GM21381 (cell line): Measurements from ENCODE around the gene SYNGR4.

ENCODE experiments used
- ATAC-seq: cut with Tn5 transposase; IDR thresholded peaks from one replicate; pipeline ENCODE4 v1.9.1; 2021; ENCODE audit warnings: mild to moderate bottlenecking, moderate library complexity; ENCODE audit not compliant: unreplicated experiment

Gene SYNGR4

DNA sequence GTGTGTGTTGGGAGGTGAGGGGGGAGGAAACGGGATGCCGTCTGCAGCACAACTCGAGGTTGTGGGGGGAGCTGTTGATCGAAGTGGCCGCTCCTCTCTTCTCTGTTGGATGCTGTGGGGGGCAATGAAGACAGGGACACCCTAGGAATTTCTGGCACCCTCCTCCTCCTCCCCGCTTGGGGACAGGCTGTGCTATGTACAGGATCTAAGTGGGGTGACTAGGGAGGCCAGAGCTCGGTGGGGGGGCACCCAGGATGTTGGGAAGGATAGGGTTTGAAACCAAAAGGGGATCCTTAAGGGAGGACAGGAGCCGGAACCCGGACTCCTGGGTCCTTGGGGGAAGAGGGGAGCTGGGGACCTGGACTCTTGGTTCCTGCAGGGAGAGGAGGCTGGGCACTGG is 31.3 kb downstream of the SYNGR4 start:
- no peak for ATAC-seq

DNA sequence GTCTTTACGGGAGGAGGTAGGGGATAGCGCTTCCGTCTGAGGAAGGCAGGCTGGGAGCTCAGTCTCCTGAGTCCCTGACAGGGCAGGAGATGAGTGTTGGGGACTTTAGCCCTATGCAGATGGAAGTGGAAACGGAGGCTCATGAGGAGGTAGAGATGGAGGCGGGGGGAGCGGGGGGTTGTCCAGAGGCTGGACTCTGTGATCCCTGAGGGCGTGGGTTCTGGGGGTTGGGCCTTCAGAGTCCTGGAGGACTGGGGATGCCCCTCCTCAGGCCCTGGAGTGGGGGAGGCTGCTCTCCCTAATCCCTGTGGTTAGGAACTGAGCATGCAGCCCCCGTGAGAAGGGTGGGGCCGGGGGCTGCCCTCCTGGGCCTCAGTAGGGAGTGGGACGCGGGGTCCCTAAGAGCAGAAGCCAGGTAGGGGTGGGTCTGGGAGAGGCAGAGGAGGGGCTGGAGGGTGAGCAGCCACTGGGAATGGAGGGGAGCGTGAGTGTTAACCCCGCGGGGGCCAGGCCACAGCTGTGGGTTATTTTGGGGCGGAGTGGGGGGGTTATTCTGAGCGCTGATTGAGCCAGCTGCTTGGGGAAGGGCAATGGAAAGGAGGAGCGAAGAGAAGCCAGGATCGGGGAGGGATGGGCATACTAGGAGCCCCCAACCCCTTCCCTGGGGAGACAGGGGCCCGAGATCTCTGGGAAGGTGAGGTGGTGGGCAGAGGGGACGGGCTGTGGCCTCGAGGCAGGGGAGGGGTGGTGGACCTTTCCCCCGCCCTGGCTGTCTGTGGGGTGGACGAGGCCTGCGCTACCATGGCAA is 32.1 kb downstream of the SYNGR4 start:
- ATAC-seq = no peak

DNA sequence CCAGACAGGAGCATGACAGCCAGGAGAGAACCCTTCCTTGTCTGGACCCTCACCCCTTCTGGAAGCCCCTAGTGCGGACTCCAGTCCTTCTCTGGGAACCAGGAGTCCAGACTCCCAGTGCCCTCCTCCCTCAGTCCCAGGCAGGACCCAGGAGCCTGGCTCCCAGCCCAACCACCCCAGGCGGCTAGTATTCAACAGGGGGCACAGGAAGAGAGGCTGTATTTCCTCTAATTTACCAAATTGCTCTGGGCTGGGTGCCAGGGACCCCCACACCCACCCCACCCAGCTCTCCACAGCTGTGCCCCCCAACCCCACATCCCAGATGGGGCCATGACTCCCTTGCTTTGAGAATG is 32.6 kb downstream of the SYNGR4 start:
- no peak for ATAC-seq

DNA sequence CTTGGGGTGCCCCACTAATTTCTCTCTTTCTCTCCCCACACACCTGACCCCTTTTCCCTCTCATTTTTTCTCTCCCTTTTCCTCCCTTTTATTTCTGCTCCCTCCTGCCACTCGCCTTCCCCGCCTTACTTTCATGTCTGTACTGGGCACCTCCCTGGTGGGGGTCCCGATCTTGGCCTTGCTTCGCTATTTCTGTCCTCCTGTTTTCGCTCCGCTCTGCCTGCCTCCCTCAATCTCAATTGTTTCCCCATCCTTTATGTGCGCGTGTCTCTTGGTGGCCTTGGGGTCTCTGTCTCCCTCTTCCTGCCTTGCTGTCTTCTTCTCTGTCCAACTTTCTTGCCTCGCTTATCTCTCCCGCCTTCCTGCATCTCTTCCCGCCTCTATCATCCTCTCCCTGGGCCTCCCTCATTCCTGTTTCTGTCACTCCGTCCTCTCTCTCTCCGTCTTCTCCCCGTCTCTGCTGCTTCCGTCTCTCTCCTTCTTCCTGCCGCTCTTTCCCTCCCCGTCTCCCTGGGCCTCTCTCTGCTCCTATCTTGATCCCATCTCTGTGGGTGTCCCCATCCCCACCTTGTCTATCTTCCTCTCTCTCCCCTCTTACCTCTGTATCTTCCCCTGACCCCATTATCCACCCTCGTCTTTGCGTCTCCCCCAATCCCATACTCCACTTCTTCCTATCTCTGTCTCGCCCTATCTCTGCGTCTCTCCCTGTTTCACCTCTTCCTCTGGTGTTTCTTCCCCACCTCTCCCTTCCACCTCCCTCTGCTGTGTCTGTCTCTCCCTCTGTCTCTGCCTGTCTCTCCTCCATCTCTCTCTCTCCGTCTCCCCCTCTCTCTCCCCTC is 33.3 kb downstream of the SYNGR4 start:
- no peak for ATAC-seq

DNA sequence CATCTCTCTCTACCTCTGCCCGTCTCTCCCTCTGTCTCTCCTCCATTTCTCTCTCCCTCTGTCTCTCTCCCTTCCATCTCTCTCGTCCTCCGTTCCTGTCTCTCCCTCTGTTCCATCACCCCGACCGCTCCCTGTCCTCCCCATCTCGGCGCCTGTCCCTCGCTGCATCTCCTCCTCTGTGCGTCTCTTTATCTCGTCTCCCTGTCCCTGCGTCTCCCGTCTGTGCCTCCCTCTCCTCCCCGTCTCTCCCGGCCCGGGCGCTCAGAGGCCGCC is 33.9 kb downstream of the SYNGR4 start:
- ATAC-seq = no peak

DNA sequence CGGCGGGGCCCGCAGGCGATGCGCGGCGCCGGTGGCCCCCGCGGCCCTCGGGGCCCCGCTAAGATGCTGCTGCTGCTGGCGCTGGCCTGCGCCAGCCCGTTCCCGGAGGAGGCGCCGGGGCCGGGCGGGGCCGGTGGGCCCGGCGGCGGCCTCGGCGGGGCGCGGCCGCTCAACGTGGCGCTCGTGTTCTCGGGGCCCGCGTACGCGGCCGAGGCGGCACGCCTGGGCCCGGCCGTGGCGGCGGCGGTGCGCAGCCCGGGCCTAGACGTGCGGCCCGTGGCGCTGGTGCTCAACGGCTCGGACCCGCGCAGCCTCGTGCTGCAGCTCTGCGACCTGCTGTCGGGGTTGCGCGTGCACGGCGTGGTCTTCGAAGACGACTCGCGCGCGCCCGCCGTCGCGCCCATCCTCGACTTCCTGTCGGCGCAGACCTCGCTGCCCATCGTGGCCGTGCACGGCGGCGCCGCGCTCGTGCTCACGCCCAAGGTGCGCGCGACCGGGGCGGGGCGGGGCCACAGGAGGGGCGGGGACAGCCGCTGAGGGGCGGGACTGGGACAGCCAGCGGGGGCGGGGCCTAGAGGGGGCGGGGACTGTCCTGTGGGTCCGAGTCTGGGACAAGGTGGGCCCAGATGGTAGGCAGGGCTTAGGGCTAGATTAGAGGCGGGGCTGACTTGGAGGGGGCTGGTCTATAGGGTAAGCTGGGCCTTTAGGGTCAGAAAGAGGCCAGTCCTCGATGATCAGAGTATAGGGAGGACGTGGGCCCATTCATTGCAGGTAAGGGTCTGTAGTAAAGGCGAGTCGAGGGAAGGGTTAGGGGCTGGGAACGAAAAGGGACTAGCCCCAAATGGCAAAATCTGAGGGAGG is 34.4 kb downstream of the SYNGR4 start:
- ATAC-seq = peak; percentile 54

DNA sequence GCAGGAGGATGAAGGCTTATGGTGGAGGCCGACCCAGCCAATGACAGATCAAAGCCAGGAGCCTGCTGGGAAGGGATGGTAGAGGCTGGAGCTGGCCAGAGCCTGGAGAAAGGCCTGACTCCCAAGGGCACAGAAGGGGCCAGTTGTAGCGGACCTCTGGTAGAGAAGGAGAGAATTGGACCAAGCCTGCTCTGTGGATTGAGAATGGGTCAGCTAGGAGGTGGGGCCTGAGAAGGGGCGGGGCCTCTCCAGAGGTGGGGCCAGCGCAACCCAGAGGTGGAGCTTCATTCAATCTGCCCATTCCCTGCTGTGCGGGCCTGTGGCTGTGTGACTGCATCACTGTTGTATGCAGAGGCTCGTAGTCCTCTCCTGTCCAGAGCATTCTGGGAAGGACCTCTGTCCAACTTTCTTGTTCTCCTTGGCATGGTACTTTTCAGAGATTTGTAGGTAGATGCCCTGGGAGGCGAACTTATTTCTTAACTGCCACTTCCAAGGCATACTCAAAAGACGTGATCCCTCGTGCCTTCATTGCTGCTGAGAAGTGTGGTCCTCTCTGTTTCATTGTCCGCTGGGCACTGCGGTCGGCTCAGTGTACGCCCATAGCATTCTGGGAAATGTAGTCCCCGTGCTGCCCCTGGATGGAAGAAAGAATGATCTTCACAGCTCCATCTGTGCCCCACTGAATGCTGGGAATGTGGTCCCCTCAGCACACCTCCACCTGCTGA is 36.0 kb downstream of the SYNGR4 start:
- ATAC-seq = no peak

DNA sequence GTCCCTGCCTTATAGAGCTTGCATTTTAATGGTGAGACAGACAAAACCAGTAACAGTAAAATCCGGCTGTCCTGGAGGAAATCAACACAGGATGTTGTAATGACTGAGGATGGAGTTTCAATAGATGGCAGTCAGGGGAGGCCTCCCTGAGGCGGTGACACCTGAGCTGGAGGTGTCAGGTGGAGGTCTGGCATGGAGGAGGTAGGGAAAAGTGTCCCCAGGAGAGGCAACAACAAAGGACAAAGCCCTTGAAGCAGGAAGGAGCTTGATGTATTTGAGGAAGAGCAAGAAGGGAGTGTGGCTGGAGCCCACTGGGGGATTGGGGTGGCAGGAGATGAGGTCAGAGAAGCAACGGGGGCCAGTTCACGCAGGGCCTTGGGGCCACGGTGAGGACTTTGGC is 37.1 kb downstream of the SYNGR4 start:
- ATAC-seq = no peak

DNA sequence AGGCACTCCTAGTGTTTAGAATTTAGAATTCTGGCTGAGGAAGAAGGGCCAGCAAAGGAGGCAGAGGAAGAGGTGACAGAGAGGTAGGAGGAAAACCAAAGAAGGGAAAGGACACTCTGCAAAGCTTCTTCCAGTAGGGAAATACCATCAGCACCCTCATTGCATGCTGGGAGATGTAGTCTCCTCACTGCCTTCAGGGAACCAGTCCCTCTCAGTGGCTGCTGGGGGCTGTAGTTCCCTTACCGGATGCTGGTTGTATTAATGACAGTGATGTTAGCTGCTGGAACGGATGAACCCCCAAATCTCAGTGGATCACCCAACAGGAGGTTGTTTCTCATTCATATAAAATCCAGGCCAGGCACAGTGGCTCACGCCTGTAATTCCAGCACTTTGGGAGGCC is 39.4 kb downstream of the SYNGR4 start:
- ATAC-seq = peak; percentile 44

DNA sequence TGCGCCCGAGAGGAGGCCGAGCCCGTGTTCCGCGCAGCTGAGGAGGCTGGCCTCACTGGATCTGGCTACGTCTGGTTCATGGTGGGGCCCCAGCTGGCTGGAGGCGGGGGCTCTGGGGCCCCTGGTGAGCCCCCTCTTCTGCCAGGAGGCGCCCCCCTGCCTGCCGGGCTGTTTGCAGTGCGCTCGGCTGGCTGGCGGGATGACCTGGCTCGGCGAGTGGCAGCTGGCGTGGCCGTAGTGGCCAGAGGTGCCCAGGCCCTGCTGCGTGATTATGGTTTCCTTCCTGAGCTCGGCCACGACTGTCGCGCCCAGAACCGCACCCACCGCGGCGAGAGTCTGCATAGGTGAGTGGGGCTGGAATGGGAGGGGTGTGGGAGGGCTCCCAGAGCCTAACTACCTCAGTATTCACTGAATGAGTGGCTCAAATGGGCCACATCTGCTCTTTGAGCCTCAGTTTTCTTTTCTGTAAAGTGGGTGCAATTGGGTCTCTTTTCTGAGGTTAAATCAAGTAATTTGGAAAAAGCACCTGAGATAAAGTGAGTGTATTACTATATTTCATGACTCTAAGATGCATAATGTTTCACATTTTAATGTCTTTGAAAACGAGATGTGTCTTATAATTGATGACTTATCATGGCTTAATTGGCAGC is 41.0 kb downstream of the SYNGR4 start:
- no peak for ATAC-seq

DNA sequence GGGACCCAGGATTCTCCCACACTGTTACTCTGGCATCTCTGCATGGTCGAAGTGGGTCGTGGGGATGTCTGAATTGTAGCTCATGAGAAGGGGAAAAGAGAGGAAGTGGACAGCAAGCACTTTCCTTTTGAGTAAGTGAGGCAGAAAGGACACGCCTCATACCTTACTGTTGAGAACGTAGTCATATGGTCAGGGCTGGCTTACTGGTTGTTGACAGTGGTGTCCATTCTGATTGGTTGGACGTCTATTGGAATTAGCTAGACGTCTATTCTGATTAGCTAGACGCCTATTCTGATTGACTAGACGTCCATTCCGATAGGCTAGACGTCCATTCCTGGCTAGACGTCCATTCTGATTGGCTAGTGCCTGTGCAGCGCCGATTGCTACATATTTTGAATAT is 41.7 kb downstream of the SYNGR4 start:
- ATAC-seq = no peak

DNA sequence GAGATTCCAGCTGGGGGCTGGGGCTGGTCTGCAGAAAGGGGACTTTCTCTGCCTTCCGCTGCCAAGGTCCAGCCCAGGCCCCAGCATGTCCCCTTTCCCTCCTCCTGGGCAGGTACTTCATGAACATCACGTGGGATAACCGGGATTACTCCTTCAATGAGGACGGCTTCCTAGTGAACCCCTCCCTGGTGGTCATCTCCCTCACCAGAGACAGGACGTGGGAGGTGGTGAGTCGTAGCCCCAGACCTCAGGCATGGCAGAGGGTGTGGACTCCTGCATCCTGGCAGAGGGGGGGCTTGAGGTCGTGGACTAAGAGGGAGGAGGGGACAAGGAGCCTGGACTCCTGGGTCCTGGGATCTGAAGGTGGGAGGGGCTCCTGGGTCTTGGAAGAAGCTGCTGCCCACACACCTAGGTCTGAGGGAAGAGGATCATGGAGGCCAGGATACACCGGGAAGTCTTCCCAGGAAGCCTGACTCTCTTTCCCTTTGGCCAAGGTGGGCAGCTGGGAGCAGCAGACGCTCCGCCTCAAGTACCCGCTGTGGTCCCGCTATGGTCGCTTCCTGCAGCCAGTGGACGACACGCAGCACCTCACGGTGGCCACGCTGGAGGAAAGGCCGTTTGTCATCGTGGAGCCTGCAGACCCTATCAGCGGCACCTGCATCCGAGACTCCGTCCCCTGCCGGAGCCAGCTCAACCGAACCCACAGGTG is 49.9 kb downstream of the SYNGR4 start:
- no peak for ATAC-seq

DNA sequence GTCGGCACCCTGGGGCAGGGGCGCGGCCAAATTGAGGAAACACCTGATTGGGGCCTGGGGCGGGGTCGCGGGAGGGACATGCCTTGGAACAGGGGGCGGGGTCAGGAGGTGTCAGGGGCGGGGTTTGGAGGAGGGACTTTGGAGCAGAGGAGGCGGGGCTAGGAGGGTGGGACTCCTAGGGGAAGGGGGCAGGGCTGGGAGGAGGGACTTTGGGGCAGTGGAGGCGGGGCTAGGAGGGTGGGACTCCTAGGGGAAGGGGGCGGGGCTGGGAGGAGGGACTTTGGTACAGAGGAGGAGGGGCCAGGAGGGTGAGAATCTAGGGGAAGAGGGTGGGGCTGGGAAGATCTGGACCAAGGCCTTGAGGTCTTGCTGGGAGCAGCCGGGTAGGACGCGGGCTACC is 51.2 kb downstream of the SYNGR4 start:
- ATAC-seq = no peak

DNA sequence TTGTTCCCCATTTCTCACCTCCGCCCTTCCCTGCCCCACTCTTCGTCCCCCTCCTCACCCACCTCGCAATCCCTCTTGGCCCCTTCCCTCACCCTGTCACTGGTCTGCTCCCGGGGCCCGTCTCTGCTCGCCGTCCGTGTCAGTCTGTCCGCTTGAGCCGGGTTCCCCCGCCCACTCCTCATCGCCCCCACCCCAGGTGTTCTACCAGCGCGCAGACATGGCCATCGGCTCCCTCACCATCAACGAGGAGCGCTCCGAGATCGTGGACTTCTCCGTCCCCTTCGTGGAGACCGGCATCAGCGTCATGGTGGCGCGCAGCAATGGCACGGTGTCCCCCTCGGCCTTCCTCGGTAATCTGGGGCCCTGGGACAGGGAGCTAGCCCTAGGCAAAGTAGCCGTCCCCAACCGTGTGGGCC is 51.6 kb downstream of the SYNGR4 start:
- ATAC-seq = no peak

DNA sequence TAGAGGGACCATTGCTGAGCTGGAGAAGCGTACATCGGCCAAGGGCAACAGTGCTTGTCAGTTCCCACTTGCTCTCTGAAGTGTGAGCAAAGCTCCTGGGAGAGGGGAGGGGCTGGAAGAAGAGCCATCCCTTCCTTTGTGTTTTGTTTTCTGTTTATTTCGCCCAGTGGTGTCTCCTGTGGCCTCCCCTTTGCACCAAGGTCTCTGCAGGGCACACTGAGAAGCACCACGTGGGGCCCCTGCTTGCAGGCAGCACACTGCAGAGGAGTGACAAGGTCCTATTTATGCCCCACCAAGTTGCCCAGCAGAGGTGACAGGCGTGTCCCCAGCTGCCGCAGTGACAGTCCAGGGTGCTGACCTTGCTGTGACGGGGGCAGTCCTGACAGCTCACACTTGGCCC is 53.3 kb downstream of the SYNGR4 start:
- no peak for ATAC-seq

DNA sequence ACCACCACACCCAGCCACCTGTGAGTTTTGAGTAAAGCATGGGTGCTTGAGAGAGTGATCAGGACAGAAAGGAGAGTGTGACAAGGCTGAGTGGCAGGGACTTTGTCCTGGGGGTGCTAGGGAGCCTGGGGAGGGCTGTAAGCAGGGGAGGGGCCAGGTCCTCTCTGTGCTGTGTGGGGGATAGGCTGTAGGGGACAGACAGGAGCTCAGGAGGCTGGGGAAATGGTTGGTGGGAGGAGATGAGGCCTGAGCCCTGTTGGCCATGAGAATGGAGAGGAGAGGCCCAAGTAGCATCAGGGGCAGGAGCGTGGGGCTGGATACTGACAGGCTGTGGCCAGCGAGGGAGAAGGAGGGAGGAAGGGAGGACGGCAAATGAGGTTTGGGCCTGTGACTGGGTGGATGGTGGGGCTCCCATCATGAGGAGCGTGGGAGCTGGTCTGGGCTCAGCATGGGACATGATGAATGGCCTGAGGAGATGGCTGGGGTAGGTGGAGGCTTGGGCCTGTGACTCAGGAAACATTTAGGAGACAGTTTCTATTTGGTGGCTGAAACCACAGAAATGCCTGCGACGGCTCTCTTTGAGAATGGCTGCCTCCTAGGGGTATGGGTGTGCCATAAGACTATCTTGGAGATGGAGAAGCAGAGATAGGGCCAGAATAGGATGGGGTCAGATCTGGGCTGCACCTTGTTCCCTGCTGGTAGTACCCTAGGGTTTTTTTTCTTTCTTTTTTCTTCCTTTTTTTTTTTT is 54.3 kb downstream of the SYNGR4 start:
- no peak for ATAC-seq

DNA sequence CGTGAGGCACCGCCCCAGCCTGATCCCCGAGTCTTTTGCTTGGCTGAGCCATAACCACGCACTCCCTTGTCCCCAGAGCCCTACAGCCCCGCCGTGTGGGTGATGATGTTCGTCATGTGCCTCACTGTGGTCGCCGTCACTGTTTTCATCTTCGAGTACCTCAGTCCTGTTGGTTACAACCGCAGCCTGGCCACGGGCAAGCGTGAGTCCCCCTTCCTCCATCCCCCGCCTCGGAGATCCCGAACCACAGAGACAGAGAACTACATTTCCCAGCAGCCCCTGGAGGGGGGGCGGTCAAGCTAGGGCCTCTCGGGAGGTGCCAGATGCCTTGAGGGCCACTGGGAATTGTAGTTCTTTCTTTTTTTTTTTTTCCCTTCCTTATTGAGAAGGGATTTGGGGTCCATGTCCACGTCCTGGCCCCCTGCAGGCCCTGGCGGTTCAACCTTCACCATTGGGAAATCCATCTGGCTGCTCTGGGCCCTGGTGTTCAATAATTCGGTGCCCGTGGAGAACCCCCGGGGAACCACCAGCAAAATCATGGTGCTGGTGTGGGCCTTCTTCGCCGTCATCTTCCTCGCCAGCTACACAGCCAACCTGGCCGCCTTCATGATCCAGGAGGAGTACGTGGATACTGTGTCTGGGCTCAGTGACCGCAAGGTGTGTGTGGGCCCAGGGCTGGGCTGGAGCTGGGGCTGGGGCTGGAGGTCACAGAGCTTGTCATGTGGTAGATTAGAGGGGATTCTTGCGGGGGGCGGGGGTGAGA is 55.2 kb downstream of the SYNGR4 start:
- peak; percentile 69 for ATAC-seq

DNA sequence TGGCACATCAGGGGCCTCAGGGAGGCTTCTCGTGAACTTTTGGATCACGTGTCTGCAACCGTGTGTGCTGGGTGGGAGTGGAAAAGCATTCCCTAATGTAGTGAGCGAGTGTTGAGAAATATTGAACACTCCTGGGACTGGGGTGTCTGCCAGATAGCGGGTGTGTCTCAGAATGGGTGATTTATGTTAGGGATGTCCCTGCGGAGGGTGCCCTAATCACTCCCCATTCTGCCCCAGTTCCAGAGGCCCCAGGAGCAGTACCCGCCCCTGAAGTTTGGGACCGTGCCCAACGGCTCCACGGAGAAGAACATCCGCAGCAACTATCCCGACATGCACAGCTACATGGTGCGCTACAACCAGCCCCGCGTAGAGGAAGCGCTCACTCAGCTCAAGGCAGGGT is 57.4 kb downstream of the SYNGR4 start:
- ATAC-seq = no peak
